ENCODE measurements around the gene CHCHD3.

- no peak for TF ChIP-seq CTCF (IDR thresholded peaks at IDR 0.05)
- TF ChIP-seq POLR2A (IDR thresholded peaks at IDR 0.05) = no peak
Measured at GRCh38 chr7:132859199-132859598, 222.7 kb downstream of the CHCHD3 start.
